Hindlimb muscle (tissue), 1 donor: Measurements from ENCODE around the gene CRTAP. TPM values are rescaled to one million over a fixed set of nuclear protein-coding genes. Genes with fewer than 3 reads are reported as not detected.
"Not testable (repeated sequence)": the region's sequence is repeated elsewhere in the genome, so short reads cannot be mapped to it uniquely, and the experiment has no call there.

Experiments
- DNase-seq: peaks from one replicate; pipeline ENCODE4 v3.0.0-alpha.2; 2013
- polyA plus RNA-seq: library from polyadenylated mRNA; unstranded; fragments of 120-200 nt; gene quantifications from one replicate; pipeline ENCODE4 v1.2.1, GENCODE V29; 2013; ENCODE audit not compliant: insufficient read length

CRTAP gene
- polyA plus RNA-seq, 1 donor = 155 TPM

DNA sequence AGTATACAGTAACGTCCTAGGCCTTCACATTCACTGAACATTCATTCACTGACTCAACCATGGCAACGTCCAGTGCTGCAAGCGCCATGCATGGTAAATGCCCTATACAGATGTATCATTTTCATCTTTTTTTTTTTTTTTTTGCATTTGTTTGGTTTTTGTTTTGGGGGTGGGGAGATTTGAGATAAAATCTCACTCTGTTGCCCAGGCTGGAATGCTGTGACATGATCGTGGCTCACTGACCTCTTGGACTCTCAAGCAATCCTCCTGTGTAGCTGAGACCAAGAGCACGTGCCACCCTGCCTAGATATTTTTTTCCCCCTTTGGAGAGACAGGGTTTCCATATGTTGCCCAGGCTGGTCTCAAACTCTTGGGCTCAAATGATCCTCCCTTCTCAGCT is 67.4 kb downstream of the CRTAP start:
- DNase-seq = no peak

DNA sequence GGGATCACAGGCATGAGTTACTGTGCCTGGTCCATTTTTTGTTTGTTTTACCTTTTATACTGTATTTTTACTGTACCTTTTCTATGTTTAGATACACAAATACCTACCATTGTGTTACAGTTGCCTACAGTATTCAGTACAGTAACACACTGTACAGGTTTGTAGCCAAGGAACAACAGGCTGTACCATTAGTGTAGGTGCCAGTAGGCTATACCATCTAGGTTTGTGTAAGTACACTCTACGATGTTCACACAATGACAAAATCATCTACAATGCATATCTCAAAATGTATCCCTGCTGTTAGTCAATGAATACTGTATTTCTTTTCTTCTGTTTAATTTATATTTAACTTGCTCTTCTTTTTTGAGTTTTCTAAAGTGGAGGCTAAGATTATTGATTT is 67.8 kb downstream of the CRTAP start:
- DNase-seq = not testable (repeated sequence)

DNA sequence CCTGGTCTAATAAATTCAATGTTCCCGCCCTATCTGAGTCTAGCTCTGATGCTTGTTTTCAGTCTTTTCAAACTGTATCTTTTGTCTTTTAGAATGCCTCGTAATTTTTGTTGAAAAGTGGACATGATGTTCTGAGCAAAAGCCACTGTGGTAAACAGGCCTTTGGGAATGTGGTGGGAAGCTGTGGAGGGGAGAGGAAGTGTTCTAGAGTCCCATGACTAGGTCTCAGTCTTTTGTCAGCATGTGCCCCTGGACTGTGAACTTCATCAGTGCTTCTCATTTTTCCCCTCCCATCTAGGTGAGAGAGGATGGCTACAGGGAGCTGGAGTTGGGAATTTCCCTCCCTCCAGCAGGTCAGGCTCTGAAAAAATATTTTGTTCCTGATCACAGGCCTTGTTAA is 71.0 kb downstream of the CRTAP start:
- DNase-seq = no peak

DNA sequence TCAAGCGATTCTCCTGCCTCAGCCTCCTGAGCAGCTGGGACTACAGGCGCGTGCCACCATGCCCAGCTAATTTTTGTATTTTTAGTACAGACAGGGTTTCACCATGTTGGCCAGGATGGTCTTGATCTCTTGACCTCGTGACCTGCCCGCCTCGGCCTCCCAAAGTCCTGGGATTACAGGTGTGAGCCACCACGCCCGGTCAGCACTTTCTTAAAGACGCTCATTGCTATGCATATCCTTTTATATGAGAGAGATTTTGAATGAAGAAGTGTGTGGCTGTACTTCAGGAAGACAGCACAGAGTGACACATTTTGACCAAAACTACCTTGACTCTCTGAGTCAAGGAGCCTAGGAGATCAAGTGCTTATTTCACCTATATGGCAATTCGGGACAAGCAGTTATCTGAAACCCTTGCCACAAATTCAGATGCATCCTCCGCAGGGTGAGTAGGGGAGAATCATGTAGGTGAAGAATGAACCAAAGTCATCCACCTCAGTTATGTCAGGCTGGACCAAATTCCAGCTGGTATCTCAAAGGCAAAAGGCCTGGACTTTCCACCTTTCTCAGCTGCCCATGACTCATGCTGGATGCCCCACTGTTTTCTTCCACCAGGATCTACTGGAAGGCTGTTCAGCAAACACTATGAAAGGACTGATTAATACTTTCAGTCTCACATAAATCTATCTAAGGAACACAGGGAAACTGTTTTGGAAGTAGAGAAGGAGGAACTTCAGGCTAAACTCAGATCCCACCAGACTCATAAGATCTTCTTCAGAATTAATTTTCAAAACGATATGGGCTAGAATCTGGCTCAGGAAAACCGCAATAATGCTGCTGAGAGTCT is 72.9 kb downstream of the CRTAP start:
- no peak for DNase-seq

DNA sequence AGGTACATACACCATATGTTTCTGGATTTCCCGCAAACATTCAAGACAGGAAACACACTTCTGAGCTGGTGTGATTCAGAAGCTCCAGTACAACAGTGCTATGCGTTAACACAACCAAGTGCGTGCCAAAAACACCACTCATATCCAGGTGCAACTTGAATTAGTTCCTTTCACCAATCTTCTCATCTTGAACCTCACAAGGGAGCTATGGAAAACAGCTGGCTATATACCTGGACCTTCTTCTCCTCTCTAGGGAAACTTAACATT is 73.5 kb downstream of the CRTAP start:
- DNase-seq = no peak

DNA sequence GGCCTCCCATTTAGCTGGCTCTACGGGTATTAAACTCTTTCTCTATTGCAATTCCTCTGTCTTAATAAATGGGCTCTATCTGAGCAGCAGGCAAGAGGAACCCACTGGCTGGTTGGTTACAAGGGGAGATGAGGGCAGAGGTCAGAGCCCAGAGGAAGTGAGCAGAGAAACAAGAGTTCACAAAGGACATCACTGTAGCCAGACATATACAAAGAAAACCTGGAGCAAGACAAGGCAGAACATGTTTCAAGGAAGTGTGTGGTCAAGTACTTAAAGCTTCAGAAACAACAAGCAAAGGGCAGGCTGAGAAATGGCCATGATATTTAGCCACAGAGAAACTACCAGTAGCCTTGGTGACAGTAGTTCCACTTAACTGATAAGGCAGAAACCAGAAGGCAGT is 80.5 kb downstream of the CRTAP start:
- no peak for DNase-seq

DNA sequence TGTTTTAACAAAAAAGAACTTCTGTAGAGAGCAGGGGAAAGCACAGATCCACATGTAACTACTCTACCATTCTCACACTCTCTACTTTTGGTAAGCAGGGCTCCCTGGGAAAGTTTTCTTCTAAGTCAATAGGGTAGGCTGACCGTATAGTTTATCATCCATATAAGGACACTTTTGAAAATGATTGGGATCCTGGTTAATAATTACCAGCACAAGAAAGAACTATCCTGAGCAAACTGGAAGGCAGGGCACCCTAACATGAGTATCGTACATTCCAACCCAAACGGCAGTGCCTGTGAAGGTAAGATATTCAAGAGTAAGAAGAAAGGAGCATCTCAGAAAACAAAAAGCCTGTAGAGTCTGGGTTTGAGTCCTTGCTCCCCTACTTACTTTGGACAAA is 82.7 kb downstream of the CRTAP start:
- DNase-seq = no peak

Other genes with a start within 250 kb of the CRTAP start
- gene CCR4, start 162.4 kb upstream of the CRTAP start, polyA plus RNA-seq = 0.08 TPM
- gene GLB1, start 16.9 kb upstream of the CRTAP start, polyA plus RNA-seq = 27.3 TPM
- 0.68 TPM for gene TMPPE, start 16.9 kb upstream of the CRTAP start, polyA plus RNA-seq
- 1.2 TPM for gene SUSD5, start 104.8 kb downstream of the CRTAP start, polyA plus RNA-seq
- 8.0 TPM for gene FBXL2, start 163.4 kb downstream of the CRTAP start, polyA plus RNA-seq